Bone marrow (tissue), 2 donors: ENCODE results near the gene HSDL2.
"Not testable (repeated sequence)": the region's sequence is repeated elsewhere in the genome, so short reads cannot be mapped to it uniquely, and the experiment has no call there.

Experiments
- DNase-seq, 2 donors: peaks; one replicate each; lab custom pipeline; 2025; lab: John Stamatoyannopoulos, UW

HSDL2 gene

DNA sequence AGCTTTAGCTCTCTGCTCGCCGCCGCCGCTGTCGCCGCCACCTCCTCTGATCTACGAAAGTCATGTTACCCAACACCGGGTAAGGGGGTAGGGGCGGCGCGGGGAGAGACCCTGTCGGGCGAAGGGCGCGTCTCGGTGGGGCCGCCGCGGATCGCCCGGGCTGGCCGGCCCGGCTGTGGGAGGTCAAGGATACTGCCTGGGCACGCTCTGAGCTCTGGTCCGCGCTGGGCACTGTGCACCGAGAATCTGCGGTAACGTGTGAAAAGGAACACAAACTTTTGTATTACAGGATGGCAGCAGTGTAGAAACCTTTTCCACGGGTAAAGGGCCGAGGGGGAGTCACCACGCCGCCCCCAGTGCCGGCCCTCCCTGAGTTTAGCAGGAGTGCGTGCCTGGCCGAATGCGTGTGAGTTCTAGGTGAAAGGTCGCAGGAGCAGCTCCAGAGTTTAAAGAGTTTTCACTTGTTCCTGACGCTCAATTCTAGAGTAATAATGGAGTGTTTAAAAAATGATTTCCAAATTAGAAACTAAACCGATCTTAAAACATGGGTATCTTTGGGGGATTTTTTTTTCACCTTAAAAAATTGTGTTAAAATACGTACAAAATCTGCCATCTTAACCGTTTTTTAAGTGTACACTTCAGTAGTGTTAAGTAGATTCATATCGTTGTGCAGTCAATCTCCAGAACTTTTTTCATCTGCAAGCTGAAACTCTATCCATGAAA is at the start of gene HSDL2:
Gene HSDL2 (plus strand): TSS at position 7 of the 723 bp plus-strand sequence. CDS start 56 bp downstream, at position 63.
- no peak for DNase-seq

DNA sequence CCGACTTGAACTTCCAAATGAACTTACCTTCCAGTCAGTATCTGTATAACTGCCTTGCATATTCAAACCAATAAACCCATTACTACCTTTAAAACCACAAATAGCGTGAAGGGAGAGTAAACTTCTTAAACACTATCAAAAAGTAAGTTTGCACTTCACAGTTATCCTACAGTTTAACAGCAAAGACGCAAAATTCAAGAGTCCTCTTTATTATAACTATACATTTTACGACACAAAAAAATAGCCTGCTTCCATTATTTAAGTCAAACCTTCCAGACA is 48.3 kb upstream of the HSDL2 start:
- no peak for DNase-seq

DNA sequence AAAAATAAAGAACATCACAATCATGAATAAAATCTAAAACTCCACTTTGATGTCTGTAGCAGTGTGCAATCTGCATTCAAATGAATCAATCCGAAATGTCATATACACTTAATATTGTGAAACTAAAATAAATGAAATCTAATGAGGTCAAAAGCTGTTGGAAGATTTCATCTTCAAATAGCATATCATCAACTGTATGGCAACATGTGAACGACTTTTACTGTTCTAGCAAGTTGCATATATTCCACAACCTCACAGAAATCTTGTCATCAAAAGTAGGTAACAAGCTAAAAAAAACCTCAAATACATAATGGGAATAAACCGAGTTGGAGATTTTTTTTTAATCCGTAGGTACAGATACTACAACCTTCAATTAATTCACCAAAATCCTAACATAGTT is 47.7 kb upstream of the HSDL2 start:
- no peak for DNase-seq

DNA sequence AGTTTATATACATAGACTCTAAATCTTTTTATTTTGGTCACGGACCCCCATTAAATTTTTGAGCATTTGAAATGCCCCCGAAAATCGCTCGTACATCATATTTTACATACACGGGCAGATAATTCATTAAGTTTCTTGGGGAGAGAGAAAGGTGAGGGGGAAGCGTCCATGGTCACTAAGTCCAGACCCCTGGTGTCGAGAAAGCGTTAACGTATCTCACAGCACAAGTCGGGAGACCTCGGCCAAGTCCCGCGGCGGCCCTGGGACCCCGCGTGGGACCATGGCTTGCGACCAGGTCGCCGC is 47.3 kb upstream of the HSDL2 start:
- DNase-seq = no peak

DNA sequence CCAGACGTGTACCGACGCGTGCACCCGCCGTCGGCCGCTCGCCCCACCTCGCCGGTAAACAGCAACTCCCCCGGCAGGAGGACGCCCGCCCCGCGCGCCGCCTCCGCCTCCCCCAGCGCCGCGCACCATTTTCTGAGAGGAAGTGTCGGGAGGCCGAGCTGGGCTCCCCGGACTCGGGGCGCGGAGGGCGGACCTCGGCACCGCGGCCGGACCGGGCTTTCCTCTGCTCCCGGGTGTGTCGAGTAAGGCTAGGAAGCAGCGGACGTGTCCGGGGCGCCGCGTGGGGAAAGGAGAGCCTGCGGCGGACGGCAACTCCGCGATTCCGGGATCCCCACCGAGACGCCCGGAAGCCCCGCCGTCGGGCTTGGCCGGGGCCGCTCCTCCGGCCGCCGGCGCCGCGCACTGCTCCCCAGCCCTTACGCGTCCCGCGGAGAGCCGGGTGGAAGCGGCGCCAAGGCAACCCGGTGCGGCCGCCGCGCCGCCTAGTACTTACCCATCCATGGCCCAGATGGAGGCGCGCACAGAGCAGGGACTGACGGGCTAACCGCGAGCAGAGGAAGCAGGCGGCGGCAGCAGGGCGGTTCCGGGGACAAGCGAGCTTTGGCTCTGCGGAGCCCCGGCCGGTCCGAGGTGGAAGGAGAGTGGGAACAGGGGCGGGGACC is 46.8 kb upstream of the HSDL2 start, which contains the start of gene PTBP3:
Gene PTBP3 (minus strand): TSS at position 643 of the 662 bp plus-strand sequence. CDS start 35,754 bp downstream, outside the sequence.
- peak; percentile 85 for DNase-seq

DNA sequence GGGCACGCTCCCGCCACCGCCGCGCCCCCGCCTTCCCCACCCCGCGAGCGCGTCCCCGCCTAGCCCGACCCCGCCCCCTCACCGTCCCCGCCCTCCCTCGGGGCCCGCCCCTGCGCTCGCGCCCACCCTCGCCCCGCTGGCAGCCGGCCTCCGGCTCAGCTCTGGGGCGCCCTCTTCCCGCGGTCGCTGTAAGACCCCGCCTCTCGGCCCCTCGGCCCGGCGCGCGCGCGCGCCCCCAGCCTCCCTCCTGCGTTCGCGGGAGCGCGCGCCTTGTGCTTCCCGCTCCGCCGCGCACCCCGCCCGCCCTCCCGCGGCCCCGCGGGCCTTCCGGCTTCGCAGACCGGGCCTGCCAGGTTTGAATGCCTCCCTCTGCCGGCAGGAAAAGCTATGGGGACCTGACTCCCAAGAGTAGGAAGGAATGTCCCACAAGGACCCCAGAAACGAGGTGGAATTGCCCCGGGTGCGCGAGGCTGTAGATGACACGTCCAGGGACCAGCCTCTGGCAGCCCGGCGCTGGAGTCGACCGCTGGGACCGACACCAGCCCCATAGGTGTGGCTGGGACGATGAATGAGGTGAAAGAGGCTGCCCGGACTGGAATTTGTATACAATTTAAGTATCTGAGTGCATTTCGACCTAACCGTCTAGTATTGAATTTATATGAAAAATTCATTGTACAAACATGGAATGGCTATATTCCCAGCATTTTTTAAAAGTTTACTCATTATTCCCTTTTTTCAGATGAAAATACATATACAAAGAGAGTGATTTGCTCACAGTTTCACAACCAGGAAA is 46.1 kb upstream of the HSDL2 start:
- DNase-seq = peak; percentile 85

DNA sequence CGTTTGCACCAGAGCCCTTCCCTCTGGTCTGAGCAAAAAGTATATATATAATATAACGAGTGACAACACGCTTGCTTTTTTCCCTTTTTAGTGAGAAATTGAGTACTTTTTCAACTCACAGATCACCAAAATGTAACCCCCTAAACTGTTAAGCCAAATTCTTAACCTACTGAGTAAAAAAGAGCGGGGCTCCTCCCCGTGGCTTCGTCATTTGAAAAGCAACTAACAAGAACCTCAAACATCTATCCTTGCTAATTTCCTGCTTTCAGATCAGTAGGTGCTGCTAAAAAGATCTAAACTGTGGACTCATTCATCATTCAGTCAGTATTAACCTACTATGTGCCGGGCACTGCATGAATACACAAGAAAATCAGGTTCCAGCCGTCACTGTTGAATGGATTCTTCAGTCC is 45.5 kb upstream of the HSDL2 start:
- peak in 1 of 2 donors; percentile 40 for DNase-seq

DNA sequence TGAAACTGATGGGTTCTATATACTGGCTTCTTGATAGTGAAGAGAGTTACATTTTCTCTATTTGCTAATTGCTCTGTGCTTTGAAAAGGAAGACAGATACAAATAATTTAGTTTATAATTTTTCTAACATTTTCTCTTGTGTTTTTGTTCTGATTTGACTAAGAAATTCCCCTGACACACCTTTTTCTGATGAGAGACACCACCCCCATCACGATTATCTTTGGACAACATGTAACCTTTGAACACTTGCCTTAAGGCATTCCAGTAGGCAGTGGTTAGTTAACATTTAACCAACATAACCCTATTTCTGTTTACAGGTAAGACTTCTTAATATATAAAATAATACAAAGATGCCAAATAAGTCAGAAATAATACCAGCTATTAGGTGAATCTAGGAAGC is 42.4 kb upstream of the HSDL2 start:
- DNase-seq = no peak

DNA sequence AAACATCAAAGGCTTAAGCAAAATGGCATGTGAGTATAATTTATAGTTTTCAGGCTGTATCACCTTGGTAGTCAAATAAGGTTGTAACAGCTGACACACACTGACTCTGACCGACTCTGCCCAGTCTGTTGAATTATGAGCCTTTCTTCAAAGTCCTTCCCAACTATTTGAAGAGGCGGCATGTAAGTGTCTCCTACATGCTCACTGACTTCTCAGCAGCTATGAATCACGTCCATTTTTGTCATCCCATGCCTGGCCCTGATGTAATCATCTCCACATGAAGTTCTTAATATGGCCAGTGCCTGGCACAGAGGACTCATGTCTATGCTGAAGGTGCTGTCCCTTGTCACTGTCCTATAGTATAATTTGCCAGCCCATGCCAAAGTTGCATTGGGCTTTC is 41.3 kb upstream of the HSDL2 start:
- DNase-seq = no peak

DNA sequence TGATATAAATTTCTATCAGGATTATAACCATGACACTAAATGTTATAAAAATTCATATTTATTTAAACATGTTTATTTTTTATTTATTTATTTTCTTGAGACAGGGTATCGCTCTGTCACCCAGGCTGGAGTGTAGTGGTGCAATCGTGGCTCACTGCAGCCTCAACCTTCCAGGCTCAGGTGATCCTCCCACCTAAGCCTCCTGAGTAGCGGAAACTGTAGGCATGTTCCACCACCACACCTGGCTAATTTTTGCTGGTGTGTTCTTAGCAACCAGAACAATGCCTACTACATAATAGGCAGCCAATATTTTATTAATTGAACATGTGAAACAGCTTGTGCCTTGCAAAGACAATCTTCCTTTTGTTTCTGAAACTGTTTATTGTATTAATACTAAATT is 40.0 kb upstream of the HSDL2 start:
- DNase-seq = no peak

DNA sequence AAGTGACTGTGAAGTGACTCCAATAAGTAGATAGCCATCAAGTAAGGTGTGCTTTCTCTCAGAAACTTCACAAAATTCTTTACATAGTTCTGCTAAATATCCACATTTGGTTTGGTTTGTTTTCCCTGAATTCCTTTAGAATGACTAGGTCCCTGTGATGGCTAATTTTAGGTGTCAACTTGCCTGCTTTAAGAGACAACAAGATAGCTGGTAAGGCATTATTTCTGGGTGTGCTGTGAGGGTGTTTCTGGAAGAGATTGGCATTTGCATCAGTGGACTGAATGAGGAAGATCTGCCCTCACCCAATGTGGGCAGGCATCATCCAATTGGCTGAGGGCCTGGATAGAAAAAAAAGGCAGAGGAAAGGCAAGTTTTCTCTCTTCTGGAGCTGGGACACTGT is 38.2 kb upstream of the HSDL2 start:
- DNase-seq = no peak

DNA sequence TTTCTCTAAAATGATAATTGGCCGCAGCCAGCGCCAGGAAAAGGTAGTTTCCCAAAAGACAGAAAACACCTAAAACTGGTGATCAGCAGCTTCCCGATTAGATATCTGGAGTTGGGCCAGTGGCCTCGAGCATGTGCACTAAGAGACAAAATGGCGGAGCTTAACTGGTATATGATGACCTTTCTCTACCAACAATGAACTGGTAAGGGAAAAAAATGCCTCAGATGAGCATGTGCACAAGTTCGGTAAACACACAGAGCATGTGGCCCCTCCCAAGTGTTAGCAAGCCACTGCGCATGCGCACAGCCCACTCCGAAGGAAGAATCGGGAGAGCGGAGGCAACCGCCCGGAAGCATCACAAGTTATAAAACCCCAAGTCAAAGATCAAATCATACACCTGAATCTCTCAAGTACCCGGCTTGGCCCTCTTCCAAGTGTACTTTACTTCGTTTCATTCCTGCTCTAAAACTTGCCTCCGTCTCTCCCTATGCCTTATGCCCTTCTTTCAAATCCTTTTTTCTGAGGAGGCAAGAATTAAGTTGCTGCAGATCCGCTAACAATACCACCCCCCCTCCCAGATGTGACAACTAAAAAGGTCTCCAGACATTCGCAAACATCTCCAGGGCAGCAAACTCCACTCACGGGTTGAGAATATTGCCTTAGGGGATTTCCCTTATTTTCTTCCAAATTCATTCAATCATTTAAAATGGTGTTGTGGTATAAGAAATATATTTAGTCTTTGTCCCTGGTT is 31.5 kb upstream of the HSDL2 start:
- DNase-seq = peak in 1 of 2 donors; percentile 4

DNA sequence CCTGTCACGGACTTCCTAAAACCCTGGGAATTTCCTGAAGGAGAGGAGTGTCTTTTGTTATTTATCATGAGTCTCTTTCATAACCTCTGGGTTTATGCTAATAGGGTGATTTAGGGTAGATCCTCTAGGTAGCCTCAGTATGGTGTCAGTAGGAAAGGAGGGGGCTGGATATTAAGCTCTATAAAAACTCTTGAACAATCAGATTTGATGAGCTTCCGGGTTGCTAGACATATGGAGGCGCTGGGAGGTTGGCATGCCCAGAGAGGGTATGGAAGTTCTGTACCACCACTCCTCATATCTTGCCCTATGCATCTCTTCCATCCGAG is 30.9 kb upstream of the HSDL2 start:
- no peak for DNase-seq

DNA sequence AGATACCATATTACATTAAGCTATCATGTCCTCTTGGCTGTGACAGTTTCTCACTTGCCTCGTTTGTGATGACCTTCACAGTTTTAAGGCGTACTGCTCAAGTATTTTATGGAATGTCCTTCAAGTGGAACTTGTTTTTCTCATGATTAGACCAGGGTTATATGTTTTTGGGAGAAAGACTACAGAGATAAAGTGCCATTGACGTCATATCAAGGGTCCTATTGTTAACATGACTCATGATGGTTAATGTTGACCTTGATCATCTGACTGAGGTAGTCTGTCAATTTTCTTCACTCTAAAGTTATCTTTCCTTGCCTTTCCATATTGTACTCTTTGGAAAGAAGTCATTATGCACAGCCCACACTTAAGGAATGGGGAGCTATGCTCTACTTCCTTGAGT is 28.7 kb upstream of the HSDL2 start:
- no peak for DNase-seq

DNA sequence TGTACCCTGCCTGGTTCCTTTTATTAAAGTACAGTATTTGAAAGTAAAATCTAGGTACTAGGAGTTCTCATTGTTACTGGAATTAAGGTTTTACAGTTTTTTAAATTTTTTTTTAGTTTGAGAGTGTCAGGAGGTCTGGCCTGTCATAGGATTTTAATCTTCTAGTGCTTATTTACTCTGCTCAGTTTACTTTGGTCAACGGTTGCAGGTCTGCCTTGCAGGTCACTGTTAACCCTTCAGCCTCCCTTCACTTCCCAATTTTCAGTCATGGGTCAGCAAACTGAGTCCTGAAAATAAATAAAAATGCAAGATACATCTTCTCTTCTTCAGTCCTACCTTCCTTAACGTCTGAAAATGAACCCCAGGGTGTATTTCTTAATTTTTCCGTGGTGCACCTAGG is 27.7 kb upstream of the HSDL2 start:
- no peak for DNase-seq

DNA sequence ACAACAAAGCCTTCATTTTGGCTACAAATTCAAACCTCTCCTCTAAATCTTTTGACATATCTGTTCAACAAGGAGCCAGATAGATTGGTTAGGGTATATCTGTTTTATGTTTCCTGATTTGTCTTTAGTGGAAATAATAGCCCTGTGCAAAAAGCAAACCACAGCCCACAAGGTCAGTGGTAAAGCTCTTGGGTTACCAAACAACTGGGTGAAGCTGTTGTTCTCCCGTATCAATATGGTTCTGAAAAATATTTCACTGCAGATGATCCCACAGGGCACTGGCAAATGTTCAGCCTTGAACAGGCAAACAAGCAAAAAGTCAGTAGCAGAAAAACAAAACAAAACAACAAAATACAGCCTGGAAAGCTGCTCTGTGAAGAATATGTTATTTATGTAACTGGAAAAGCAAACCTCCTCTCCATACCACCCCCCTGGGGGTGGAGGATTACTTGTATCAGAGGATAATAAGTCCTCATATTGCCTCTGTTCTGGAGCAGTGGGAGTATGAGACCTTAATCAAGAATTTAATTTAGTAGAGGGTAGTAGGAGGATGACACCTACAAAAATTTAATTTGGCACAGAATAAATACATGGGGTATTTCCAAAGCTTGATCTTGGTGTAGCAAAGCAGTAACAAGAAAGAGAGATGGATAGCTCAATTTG is 25.7 kb upstream of the HSDL2 start:
- no peak for DNase-seq

DNA sequence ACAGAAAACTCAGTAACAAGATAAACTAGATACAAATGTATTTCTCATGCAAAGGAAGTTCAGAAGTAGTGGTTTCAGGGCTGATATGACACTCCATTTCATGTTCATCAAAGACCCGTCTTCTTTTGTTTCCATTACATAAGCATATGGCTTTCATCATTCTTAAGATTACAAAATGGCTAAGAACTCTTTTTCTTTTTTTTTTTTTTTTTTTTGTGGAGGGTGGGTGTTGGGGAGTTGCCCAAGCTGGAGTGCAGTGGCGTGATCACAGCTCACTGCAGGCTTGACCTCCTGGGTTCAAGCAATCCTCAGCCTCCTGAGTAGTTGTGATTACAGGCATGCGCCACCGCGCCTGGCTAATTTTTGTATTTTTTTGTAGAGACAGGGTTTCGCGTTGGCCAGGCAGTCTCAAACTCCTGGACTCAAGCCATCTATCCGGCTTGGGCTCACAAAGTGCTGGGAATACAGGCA is 24.4 kb upstream of the HSDL2 start:
- DNase-seq = no peak

DNA sequence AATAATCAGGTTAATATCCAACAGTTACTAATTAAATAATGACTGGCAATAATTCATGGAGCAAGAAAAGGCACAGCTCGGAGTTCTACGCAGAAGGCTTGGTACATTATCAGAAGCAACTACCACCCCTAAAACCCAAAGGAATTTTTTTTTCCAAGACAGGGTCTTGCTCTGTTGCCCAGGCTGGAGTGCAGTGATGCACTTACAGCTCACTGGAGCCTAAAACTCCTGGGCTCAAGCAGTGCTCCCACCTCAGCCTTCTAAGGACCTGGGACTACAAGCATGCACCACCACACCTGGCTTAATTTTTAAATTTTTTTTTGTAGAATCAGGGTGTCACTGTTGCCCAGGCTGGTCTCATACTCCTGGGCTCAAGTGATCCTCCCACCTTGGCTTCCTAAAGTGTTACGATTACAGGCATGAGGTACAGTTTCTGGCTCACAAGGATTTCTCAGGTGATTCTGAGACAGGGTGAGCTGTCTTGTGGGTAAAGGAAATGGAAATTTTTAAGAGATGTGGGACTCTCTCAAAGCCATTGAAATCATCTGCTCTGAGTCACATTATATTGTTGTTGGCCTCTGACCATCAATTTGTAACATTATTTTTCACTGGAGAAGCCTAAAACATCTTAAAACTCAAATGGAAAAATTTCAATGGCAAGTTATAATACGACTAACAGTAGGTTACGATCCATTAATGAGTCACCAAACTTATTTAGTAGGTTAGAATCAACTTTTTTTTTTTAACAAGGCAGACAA is 19.7 kb upstream of the HSDL2 start:
- DNase-seq = no peak

DNA sequence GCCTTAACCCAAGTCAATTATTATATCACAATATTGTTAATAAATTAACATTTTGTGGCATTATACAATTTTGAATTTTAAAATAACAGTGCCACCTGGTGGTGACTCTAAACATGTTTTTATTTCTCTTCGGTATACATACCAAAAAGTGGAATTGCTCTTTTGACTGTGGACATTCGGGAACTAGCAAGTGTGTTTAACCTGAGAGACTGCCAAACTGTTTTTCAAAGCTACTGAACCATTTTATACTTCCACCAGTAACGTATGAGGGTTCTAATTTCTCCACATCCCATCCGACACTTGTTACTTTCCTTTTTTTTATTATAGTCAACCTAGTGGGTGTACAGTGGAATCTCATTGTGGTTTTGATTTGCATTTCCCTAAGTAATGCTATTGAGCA is 18.3 kb upstream of the HSDL2 start:
- no peak for DNase-seq

DNA sequence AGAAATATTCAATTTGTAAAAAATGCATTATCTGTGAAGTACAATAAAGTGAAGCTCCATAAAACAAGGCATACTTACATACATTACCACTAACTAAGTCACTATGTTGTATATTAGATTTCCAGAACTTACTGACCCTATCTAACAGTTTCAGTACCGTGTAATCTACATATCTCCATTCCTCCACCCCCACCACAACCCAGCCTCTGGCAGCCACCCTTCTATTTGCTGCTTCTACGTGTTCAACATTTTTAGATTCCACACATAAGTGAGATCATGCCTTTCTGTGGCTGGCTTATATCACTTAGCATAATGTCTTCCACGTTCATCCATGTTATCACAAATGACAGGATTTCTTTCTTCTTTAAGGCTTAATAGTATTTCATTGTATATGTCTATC is 15.1 kb upstream of the HSDL2 start:
- DNase-seq = no peak

DNA sequence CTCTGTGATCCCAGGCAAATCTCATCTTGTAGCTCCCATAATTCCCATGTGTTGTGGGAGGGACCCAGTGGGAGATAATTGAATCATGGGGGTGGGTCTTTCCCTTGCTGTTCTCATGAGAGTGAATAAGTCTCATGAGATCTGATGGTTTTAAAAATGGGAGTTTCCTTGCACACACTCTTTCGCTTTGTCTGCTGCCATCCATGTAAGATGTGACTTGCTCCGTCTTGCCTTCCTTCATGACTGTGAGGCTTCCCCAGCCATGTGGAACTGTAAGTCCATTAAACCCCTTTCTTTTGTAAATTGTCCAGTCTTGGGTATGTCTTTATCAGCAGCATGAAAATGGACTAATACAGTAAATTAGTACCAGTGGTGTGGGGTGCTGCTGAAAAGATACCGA is 14.7 kb upstream of the HSDL2 start:
- not testable (repeated sequence) for DNase-seq
